Activated naive CD8-positive, alpha-beta T cell treated with anti-CD3 and anti-CD28 coated beads, Interleukin-2, amount 50 U/mL, for 24 hours (primary cell): ENCODE data around the gene RPS6KA3.

Experiments used
- ATAC-seq: fragments of 150-1000 bp; cut with Tn5 transposase; one replicate; pipeline ENCODE4 v1.10.0; 2021
- DNase-seq: peaks from one replicate; pipeline ENCODE4 v3.0.0; 2021
- H3K27ac Mint-ChIP-seq: one replicate; pipeline ENCODE4 v1.8.0; 2021; ENCODE audit warnings: mild to moderate bottlenecking, mixed read lengths
- H3K27me3 Mint-ChIP-seq: one replicate; pipeline ENCODE4 v1.8.0; 2021; ENCODE audit warnings: mixed read lengths
- H3K36me3 Mint-ChIP-seq: one replicate; pipeline ENCODE4 v1.8.0; 2021; ENCODE audit warnings: low read depth, mixed read lengths
- H3K4me1 Mint-ChIP-seq: one replicate; pipeline ENCODE4 v1.8.0; 2021; ENCODE audit warnings: mixed read lengths
- H3K4me3 Mint-ChIP-seq: one replicate; pipeline ENCODE4 v1.8.0; 2021; ENCODE audit warnings: mild to moderate bottlenecking, moderate library complexity, mixed read lengths
- H3K9me3 Mint-ChIP-seq: one replicate; pipeline ENCODE4 v1.8.0; 2021; ENCODE audit warnings: mixed read lengths

Gene RPS6KA3

DNA sequence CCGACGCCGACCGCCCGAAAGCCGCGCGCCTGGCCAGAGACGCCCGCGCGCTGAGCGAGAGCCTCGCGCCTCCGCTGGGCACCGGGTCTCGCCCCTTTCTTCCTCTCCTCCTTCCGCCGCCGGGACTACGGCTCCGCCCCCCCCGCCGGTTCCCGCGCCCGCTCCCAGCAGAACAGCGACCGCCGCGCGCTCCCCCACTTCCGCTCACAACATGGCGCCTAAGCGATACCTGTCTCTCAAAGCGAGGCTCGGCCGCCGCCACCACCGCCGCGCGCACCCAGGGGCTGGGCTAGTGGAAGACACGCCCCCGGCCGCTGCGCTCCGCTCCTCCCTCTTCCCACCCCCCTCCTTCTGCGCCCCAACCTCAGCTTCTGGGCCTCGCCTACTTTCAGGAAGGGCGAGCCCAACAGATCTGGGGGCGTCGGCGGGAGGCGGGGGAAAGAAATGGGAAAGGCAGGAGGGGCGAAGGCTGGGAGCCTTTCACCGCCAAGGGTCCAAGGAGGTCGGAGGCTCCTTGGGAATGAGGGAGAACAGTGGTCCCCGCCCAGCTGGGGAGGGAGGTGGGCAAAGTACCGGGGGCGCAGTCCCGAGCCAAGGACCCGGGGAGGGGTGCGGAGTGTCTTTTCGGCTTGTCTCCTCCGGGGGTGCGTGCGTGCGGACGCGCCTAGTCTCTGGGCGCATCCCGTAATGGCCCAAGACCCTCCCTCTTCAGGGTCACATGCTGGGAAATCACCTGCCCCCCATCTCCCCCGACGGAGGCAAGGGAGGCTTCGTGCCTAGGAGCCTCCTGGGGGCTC, at the start of gene RPS6KA3:
Gene RPS6KA3, minus strand, starts transcription at position 100 of the 797 bp plus-strand sequence. CDS start 277 bp downstream, outside the sequence.
- ATAC-seq (peak; percentile 70), DNase-seq (peak; percentile 89)
- no peaks in the 10 kb centered on the region for H3K9me3 Mint-ChIP-seq
- H3K27ac Mint-ChIP-seq = peak within 1 kb of the TSS; percentile 99
- H3K36me3 Mint-ChIP-seq = peaks cover 7% of the 10 kb centered on the region
- H3K4me1 Mint-ChIP-seq = peaks cover 24% of the 10 kb centered on the region
- no peaks in the 10 kb centered on the region for H3K27me3 Mint-ChIP-seq
- peak within 1 kb of the TSS; percentile 96 for H3K4me3 Mint-ChIP-seq

DNA sequence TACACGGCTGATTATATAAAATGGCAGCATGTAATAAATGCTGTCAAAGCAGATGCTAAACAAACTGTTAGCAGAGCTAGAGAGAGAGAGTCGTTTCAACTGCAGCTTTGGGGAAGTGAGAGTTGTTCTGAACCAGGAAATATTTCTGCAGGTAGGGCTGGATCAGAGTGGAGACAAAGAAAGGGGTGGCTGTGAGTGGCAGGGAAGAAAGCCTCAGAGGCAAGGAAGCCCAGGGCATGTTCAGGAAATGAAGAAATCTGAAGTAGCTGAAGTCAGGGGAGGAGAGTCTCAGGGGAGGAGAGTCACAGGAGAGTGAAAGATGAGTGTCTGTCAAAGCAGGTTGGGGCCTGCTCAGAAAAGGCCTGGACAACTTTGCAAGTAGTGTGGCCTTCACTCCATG, 48.4 kb upstream of the RPS6KA3 start:
- no peaks in the 10 kb centered on the region for H3K36me3 Mint-ChIP-seq
- H3K9me3 Mint-ChIP-seq = no peaks in the 10 kb centered on the region
- peaks cover 12% of the 10 kb centered on the region for H3K4me1 Mint-ChIP-seq
- no peaks in the 10 kb centered on the region for H3K27me3 Mint-ChIP-seq
- no peak for DNase-seq
- peak overlapping the region; percentile 50 for H3K27ac Mint-ChIP-seq
- ATAC-seq = no peak
- no peak overlapping the region for H3K4me3 Mint-ChIP-seq

DNA sequence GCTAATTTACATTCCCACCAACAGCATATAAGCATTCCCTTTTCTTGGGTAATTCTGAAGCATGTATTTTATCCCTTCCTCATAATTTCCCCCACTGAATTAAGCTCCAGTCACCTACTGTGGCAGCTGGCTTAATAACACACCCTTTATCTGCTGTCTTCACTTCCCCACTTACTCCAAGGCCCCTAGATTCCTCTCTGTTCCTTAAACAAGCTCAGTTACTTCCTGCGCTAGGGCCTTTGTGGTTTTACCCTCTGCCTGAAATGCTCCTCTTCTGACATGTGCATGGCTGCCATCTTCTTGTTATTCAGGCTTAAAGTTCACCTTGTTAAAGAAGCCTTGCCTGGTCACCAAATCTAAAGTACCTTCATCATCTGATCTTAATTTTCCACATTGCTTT, 47.2 kb upstream of the RPS6KA3 start:
- Mint-ChIP-seq H3K4me1 (peaks cover 12% of the 10 kb centered on the region), H3K27me3 (no peaks in the 10 kb centered on the region), H3K27ac (no peak overlapping the region), H3K4me3 (no peak overlapping the region), H3K9me3 (no peaks in the 10 kb centered on the region), H3K36me3 (no peaks in the 10 kb centered on the region)
- DNase-seq (no peak), ATAC-seq (no peak)

DNA sequence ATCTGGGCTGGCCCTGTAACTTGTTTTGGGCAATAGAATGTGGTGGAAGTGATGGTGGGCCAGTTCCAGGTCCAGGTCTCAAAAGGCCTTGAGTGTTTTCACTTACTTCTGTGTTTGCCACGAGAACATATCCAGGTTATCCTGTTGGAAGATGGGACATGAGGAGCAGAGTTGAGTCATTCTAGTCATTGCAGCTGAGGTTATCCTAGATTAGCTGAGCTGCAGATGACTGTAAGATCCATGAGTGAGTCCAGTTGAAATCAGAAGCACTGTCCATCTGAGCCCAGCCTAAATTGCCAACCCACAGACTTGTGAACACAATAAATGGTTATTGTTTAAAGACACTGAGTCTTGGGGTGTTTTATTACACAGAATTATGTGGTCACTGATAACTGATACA, 45.3 kb upstream of the RPS6KA3 start:
- no peak for DNase-seq
- H3K27me3 Mint-ChIP-seq = no peaks in the 10 kb centered on the region
- H3K4me3 Mint-ChIP-seq = no peak overlapping the region
- peaks cover 12% of the 10 kb centered on the region for H3K4me1 Mint-ChIP-seq
- H3K27ac Mint-ChIP-seq = no peak overlapping the region
- no peaks in the 10 kb centered on the region for H3K36me3 Mint-ChIP-seq
- H3K9me3 Mint-ChIP-seq = no peaks in the 10 kb centered on the region
- ATAC-seq = no peak

DNA sequence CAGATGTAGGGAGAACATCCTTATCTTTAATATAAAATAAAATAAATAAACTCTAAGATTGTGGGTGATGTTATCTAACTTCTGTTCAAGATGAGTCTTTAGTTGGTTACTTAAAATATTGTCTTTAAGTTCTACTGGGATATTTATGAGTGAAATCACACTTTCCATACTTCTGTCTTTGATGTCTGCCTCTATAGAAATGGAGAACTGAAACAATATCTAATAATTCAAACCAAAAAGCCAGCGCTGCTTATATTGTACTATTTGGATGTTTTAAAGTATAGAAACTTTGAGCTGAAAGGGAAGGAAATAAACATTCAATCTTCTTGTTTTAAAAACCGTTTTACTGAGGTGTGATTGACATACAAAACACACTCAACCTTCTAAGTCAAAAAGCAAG, 44.8 kb upstream of the RPS6KA3 start:
- Mint-ChIP-seq H3K4me3 (no peak overlapping the region), H3K27me3 (no peaks in the 10 kb centered on the region), H3K36me3 (no peaks in the 10 kb centered on the region), H3K9me3 (no peaks in the 10 kb centered on the region), H3K27ac (no peak overlapping the region), H3K4me1 (peaks cover 12% of the 10 kb centered on the region)
- DNase-seq = no peak
- ATAC-seq = no peak

DNA sequence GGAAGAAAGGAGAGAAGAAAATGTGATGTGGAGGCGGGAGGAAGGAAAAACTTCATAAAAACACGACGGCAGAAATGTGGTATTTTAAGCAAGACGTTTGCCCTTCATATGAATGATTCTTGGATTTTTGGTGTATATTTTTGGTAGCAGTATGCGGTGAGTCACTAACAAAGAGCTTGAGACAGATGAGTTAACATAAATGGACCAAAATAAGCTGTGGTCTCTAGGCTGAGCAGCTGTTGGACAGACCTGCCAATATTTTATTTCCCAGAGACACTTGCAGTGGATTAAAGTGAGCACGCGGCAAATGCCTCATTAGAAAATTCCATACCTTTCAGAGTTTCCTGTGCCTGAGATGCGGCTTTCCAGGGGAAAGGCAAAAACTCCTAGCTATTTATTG, 43.1 kb upstream of the RPS6KA3 start:
- Mint-ChIP-seq H3K9me3 (no peaks in the 10 kb centered on the region), H3K27me3 (no peaks in the 10 kb centered on the region), H3K27ac (no peak overlapping the region), H3K4me1 (peaks cover 5% of the 10 kb centered on the region), H3K4me3 (no peak overlapping the region), H3K36me3 (no peaks in the 10 kb centered on the region)
- ATAC-seq (no peak), DNase-seq (no peak)

DNA sequence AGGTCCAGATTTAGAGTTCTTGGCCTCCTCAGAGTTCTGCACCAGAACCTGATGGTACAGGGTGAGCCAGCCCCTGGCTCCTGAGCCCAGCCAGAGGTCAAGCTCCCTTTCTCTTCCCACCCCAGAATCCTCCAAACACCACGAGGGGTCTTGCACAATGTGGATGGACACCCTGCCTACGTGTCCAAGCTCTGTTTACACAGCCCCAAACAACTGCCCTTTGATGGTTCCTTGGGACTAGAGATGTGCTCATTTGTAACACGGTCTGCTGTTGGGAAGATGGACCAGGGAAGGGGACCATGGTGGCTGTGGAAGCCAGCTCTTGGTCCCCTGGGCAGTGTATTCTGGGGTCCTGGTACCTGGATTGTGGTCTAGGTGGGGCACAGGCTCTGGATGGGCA, 40.0 kb upstream of the RPS6KA3 start:
- DNase-seq (no peak), ATAC-seq (no peak)
- Mint-ChIP-seq H3K27me3 (no peaks in the 10 kb centered on the region), H3K36me3 (no peaks in the 10 kb centered on the region), H3K4me3 (no peak overlapping the region), H3K9me3 (no peaks in the 10 kb centered on the region), H3K27ac (no peak overlapping the region), H3K4me1 (no peaks in the 10 kb centered on the region)

DNA sequence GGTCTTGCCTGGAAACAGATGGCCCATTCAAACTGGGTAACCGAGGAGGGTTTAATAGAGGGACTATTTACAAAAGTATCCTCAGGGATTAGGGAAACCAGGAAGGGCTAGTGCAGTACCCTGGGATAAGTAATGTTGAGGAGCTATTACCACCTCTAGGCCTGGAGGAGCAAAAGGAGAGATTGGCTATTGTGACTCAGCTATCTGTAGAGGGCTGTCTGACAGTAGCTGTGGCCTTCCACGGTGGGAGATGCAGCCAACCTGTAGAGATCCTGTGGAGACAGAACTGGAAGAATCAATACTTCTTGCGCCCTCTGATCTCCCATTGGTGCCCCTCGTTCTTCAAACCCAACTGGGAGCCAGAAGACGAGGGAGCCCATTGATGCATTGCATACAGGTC, 34.1 kb upstream of the RPS6KA3 start:
- no peak for DNase-seq
- Mint-ChIP-seq H3K4me3 (no peak overlapping the region), H3K36me3 (no peaks in the 10 kb centered on the region), H3K27ac (no peak overlapping the region), H3K9me3 (no peaks in the 10 kb centered on the region), H3K4me1 (no peaks in the 10 kb centered on the region), H3K27me3 (peaks cover 6% of the 10 kb centered on the region)
- no peak for ATAC-seq

DNA sequence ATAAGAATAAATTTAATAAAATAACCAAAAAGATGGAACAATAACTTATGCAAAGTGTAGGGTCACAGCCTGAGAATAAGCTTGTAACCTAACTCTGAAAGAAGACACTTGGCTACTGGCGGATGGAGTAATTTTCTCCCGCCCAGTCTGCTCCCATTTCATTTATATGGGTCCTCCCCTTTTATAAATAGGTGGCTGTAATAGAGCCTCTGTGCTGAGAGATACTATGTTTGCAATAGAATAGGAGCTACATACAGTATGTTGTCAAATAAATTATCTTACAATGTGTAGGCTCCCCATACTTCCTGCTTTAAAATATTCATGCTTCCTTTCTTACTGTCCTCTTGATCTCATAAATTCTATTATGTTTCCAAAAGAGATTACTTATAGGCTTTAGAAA, 28.2 kb upstream of the RPS6KA3 start:
- DNase-seq (no peak), ATAC-seq (no peak)
- Mint-ChIP-seq H3K4me3 (no peak overlapping the region), H3K27me3 (peaks cover 6% of the 10 kb centered on the region), H3K27ac (no peak overlapping the region), H3K9me3 (no peaks in the 10 kb centered on the region), H3K36me3 (no peaks in the 10 kb centered on the region), H3K4me1 (no peaks in the 10 kb centered on the region)

DNA sequence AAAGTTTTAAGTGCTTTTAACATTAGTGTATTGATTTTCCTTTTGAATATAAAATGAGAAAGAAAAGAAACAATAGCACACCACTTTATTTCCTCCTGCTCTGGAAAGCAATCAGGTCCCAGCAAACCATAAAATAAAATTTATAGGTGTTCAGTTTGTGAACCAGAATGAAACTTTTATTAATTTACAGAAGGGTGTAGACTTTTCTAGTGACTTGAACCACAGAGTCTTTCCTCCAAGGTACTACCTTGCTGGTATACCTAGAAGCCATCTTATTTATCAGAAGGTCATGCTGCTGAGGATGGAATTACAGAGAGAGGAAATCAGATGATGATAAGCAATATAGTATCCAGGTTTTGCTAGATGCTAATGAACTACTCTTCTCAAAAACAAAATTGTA, 27.6 kb upstream of the RPS6KA3 start:
- no peaks in the 10 kb centered on the region for H3K4me1 Mint-ChIP-seq
- no peak overlapping the region for H3K4me3 Mint-ChIP-seq
- ATAC-seq = no peak
- H3K27ac Mint-ChIP-seq = no peak overlapping the region
- peaks cover 6% of the 10 kb centered on the region for H3K27me3 Mint-ChIP-seq
- H3K36me3 Mint-ChIP-seq = no peaks in the 10 kb centered on the region
- no peak for DNase-seq
- no peaks in the 10 kb centered on the region for H3K9me3 Mint-ChIP-seq

DNA sequence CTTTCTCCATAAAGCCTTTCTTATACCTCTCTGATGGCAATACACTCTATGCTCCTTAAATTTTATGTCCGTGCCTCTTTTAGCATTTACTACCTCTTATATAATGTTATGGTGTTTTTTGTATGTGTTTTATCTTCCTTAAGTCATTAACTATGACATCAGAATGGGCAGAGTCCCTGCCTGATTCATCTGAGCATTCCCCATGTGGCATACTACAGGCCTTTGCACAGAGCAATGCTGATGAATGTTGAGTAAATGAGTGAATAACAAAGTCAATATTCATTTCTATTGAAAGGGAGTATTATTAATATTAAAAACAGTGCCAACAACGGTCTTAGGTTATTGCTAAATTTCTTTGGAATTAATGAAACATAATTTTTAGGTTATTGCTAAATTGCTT, 18.8 kb upstream of the RPS6KA3 start:
- Mint-ChIP-seq H3K4me3 (no peak overlapping the region), H3K27me3 (no peaks in the 10 kb centered on the region), H3K27ac (no peak overlapping the region), H3K4me1 (no peaks in the 10 kb centered on the region), H3K36me3 (no peaks in the 10 kb centered on the region), H3K9me3 (no peaks in the 10 kb centered on the region)
- ATAC-seq = no peak
- DNase-seq = no peak

DNA sequence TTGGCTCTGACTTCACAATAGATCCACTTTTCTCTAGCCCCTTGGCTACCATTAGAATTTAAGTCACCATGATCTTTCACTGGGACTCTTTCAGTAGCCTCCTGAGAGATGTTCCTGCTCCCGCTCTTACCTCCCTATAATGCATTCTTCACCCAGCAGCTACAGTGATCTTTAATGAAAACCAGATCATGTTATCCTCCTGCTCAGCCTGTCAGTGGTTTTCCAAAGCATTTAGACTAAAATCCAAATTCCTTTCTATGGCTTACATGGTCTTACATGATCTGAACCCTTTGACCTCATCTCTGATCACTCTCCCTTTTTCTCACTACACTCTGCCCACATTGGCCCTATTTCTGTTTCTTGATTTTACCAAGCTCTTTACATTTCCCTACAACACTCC, 18.3 kb upstream of the RPS6KA3 start:
- H3K4me3 Mint-ChIP-seq = no peak overlapping the region
- no peaks in the 10 kb centered on the region for H3K4me1 Mint-ChIP-seq
- no peaks in the 10 kb centered on the region for H3K27me3 Mint-ChIP-seq
- H3K36me3 Mint-ChIP-seq = no peaks in the 10 kb centered on the region
- H3K9me3 Mint-ChIP-seq = no peaks in the 10 kb centered on the region
- DNase-seq (no peak), ATAC-seq (no peak)
- no peak overlapping the region for H3K27ac Mint-ChIP-seq

DNA sequence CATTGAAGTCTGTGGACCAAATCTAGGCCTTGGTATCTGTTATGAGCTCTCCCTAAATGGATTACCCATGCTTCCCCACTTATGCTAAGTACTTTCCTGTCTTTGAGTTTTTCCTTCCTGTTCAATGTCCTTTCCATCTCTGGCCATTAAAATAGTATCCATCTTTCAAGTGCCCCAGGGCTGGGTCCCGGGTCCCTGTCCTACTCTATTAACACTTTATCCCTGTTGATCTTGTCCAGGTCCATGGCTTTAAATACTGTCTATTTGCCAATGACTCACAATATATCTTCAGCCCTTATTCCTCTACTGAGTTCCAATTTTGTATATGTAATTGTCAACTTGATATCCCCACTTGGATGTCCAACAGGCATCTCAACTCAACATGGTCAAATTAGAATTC, 17.7 kb upstream of the RPS6KA3 start:
- Mint-ChIP-seq H3K36me3 (no peaks in the 10 kb centered on the region), H3K27me3 (no peaks in the 10 kb centered on the region), H3K4me3 (no peak overlapping the region), H3K9me3 (no peaks in the 10 kb centered on the region), H3K27ac (no peak overlapping the region), H3K4me1 (no peaks in the 10 kb centered on the region)
- no peak for DNase-seq
- no peak for ATAC-seq

DNA sequence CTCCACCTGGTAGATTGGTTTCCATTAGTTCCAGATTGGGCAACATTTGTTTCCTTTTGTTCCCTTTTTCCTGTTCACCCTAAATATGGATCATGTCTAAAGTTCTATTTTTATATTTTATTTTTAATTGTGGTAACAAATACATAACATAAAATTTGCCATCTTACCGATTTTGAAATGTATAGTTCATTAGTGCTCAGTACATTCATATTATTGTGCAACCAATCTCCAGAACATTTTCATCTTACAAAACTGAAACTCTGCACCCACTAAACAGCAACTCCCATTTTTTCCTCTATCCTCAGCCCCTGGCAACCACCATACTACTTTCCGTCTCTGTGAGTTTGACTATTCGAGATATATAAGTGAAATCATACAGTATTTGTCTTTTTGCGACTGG, 14.2 kb upstream of the RPS6KA3 start:
- H3K27ac Mint-ChIP-seq = no peak overlapping the region
- ATAC-seq = no peak
- H3K27me3 Mint-ChIP-seq = no peaks in the 10 kb centered on the region
- no peak for DNase-seq
- H3K36me3 Mint-ChIP-seq = no peaks in the 10 kb centered on the region
- H3K9me3 Mint-ChIP-seq = no peaks in the 10 kb centered on the region
- no peak overlapping the region for H3K4me3 Mint-ChIP-seq
- H3K4me1 Mint-ChIP-seq = no peaks in the 10 kb centered on the region

DNA sequence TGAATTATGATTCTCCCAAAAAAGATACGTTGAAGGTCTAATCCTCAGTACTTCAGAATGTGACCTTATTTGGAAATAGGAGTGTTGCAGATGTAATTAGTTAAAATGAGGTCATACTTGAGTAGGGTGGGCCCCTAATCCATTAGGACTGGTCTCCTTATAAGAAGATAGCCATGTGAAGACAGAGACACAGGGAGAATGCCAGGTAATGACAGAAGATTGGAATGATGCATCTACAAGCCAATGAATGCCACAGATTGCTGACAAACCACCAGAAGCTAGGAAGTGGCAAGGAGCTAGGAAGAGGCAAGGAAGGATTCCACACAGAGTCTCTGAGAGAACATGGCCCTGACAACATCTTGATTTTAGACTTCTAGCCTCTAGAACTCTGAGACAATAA, 7.4 kb upstream of the RPS6KA3 start:
- no peak for DNase-seq
- no peak overlapping the region for H3K4me3 Mint-ChIP-seq
- H3K9me3 Mint-ChIP-seq = no peaks in the 10 kb centered on the region
- no peaks in the 10 kb centered on the region for H3K27me3 Mint-ChIP-seq
- H3K27ac Mint-ChIP-seq = no peak overlapping the region
- H3K4me1 Mint-ChIP-seq = peaks cover 2% of the 10 kb centered on the region
- ATAC-seq = no peak
- no peaks in the 10 kb centered on the region for H3K36me3 Mint-ChIP-seq

DNA sequence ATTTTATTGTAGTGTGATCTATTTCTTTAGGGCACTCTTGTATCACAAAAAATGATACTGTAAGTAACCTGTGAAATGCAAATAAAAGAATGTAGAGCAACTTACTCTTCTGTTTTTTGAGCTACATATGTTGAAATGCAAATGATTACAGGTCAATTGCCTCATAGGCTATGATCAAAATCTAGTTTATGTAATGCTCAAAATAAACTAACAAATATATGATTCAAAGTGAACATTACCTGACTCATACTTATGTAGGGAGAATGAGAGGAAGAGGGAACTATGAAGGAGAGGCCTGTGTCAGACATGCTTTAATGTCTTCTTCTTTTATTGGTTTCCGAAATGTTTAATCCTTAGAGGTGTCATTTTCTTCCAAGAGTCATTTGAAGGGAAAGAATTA, 5.0 kb upstream of the RPS6KA3 start:
- H3K4me3 Mint-ChIP-seq = no peak overlapping the region
- no peaks in the 10 kb centered on the region for H3K9me3 Mint-ChIP-seq
- H3K27ac Mint-ChIP-seq = no peak overlapping the region
- DNase-seq (no peak), ATAC-seq (no peak)
- H3K27me3 Mint-ChIP-seq = no peaks in the 10 kb centered on the region
- H3K4me1 Mint-ChIP-seq = peaks cover 4% of the 10 kb centered on the region
- no peaks in the 10 kb centered on the region for H3K36me3 Mint-ChIP-seq
